Measurements from ENCODE around the gene ZNF516.

Gene ZNF516

GRCh38 chr18:76380791-76381405, 114.1 kb downstream of the ZNF516 start:
- no peak for DNase-seq (ENCODE audit: low read depth in 3 of 3)

GRCh38 chr18:76380127-76380729, 114.8 kb downstream of the ZNF516 start:
- no peak for DNase-seq (ENCODE audit: low read depth in 3 of 3)

GRCh38 chr18:76379226-76380126, 115.6 kb downstream of the ZNF516 start:
- no peak for DNase-seq (ENCODE audit: low read depth in 3 of 3)

DNA sequence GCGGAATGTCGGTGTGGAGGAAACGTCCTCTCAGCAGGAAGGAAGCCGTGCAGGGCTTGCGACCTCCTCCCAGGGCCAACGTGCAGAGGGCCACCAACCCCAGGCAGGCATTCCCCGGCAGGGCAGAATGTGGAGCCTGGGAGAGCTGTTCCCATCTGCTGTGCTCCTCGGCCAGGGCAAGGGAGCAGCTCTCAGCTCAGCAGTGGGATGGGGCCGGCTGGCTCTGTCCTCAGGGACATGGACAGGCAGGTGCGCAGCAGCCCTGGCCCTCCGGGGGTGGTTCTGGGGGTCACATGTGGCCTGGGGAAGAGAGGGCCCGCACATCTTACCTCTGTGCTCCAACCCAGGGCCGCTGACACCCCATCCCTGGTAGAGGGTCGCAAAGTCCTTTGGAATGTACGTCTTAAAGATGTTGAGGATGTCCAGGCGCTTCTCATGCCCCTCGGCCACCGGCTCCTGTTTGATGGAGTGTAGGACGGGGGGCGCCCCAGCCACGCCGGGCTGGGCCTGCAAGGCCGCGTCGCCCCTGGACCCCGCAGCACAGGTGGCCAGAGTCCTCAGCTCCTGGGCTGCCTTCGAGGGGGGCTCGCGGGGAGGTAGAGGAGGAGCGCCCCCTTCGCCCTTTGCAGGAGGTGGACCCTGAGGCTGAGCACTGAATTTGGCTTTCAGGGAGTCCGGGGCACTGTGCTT, 116.4 kb downstream of the ZNF516 start:
- no peak for DNase-seq (ENCODE audit: low read depth in 3 of 3)

DNA sequence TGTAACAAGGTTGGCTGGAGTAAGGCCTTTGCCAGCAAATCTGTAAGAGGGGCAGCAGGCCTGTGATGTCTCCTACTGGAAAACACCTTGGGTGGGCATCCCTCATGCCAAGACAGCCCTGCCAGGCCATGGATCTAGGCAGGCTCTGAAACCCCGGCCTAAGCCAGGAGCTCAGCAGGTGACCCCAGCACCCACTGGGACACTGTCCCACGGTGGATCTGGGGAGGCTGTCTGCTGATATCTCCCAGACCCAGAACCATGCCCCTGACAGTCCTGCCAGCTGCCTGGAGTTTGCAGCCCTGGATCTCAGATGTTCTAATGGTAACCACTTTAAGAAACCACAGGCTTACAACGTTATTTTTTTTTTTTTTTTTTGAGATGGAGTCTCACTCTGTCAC, 117.7 kb downstream of the ZNF516 start:
- no peak for DNase-seq (ENCODE audit: low read depth in 3 of 3)

GRCh38 chr18:76376668-76377358, 118.2 kb downstream of the ZNF516 start:
- peak in 1 of 3 experiments; percentile 65 for DNase-seq (ENCODE audit: low read depth in 3 of 3)

DNA sequence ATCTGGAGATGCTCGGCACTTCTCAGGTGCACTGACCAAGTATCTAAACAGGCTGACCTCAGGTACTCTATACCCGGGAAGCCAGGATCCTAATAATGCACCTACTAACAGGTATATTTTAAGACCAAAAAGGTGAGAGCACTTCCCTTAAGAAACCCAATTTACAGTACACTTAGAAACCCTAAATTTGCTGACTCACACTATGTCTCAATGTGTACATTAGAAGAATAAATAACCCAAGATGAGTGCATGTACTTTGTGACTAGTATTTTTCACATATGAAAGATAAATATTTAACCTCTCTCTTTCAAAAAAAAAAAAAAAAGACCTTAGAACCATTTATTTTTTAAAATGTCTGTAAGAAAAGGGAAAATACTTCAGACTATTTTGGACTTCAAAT, 118.8 kb downstream of the ZNF516 start:
- no peak for DNase-seq (ENCODE audit: low read depth in 3 of 3)

DNA sequence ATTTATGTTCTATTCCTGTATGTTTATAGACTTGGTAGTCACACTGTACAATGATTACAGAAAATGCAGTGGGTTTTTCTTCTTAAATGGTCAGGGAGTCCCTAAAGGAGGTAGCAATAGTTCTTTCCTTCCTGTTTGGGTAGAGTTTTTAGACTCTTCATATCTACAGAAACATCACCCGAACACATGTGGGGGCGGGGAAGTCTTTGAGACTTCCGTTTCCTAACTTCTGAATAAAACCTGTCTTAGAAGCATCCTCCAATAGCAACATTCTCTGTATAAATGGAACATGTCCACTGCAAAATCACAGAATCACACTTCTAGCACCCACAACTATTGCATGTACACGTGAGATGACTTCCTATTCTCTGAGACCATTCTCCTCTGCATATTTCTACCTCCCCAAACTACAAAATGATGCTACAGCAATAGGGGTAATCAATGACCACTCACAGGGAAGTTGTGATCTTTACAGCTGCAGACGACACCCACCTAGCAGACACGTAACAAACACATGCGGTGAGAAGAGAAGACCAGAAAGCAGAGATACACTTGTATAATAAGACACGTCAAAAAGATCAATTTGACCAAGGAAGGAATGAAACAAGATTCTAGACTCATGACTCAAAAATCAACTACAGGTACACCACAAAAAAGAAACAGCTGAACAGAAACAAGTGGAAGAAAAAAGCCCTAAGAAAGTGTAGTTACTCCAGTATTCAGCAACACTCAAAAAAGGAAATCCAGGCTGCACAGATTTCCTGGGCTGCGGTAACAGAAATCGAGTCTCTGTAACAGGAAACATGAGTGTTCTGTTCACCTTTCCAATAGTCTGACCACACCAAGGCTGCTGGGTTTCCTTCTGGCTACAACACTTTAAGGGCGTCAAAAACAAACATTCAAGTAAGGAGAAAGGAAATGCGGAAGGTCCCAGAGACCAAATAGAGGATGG, 120.4 kb downstream of the ZNF516 start:
- peak in 1 of 3 experiments; percentile 42 for DNase-seq (ENCODE audit: low read depth in 3 of 3)

- no peak for DNase-seq (ENCODE audit: low read depth in 3 of 3)
Measured at GRCh38 chr18:76373297-76373696, 121.7 kb downstream of the ZNF516 start.

- DNase-seq (ENCODE audit: low read depth in 3 of 3): no peak
Measured at GRCh38 chr18:76371301-76372203, 123.5 kb downstream of the ZNF516 start.

- DNase-seq (ENCODE audit: low read depth in 3 of 3): no peak
Measured at GRCh38 chr18:76370686-76371085, 124.4 kb downstream of the ZNF516 start.

GRCh38 chr18:76370201-76370600, 124.8 kb downstream of the ZNF516 start:
- no peak for DNase-seq (ENCODE audit: low read depth in 3 of 3)

DNA sequence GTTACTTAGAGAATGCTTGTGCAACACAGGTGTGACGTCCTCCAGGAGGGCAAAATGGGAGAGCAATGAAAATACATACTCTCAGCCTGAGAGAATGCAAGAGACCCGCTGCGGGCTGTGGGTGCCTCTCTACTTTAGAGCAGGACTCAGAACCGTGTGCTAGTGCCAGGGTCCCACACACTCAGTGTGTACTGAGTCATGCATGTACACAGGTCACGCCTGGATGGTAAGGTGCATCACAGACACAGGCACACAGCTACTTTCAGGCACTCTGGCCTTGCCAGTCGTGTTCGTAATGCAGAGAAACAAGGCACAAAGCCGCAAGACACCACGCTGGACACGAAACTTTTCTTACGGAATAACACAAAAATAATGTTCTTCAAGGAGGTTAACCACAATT, 125.3 kb downstream of the ZNF516 start:
- DNase-seq (ENCODE audit: low read depth in 3 of 3): no peak

- no peak for DNase-seq (ENCODE audit: low read depth in 3 of 3)
Measured at GRCh38 chr18:76368976-76369375, 126.1 kb downstream of the ZNF516 start.

DNA sequence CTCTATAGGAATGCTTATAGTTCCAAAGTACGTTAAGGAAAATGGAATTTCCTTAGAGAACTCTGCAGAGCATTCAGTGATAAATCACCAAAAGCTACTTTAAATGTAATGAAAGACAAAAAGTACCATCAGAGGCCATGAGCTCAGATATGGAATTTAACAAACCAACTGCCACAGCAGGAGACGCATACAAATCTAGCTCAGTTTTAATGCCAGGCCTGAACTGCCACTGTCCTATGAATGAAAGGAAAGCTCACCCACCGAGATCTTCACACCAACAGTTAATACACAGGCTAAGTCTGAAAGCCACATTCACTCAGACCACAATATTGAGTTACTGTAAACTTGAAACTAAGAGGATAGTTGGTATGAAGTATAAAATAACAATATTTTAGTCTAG, 126.8 kb downstream of the ZNF516 start:
- no peak for DNase-seq (ENCODE audit: low read depth in 3 of 3)

GRCh38 chr18:76367168-76368125, 127.6 kb downstream of the ZNF516 start:
- no peak for DNase-seq (ENCODE audit: low read depth in 3 of 3)

DNA sequence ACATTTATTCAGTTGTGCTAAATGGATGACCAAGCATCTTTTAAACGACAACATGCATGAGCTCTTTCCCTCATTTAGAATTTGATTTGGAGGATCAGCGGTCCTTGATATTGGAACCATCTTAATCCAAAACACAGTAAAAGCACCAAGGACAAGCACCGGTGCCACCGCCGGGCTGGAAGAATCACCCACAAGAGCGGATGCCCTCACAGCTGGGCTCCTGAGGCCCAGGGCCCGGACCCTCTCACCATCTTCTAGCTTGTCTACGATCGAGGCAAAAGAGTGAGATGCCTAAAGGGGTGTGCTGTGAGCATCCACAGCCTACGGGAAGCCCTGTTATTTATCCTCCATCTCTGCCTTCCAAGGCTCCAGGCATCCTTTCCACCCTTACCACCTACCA, 129.5 kb downstream of the ZNF516 start:
- DNase-seq (ENCODE audit: low read depth in 3 of 3): no peak
